DOHH2 (cell line): ENCODE data around the gene VPS13A.

ENCODE experiments used
- H3F3A ChIP-seq: fragments of 200-600 bp; sonication (generic), shearing (Covaris generic); 2 replicates; pipeline ENCODE4 v1.6.0; 2016; ENCODE audit warnings: antibody characterized with exemption, mild to moderate bottlenecking; ENCODE audit not compliant: control insufficient read depth, insufficient read depth
- H3K27ac ChIP-seq: fragments of 200-600 bp; sonication (generic); 2 replicates; pipeline ENCODE4 v1.5.1; 2014; ENCODE audit warnings: low read depth, mild to moderate bottlenecking, low read length, moderate library complexity
- H3K27me3 ChIP-seq: fragments of 200-600 bp; sonication (generic); 2 replicates; pipeline ENCODE4 v1.6.1; 2014; ENCODE audit warnings: mild to moderate bottlenecking, low read length, mixed read lengths; ENCODE audit not compliant: control insufficient read depth
- H3K36me3 ChIP-seq: fragments of 200-600 bp; sonication (generic); 2 replicates; pipeline ENCODE4 v1.6.1; 2014; ENCODE audit warnings: mild to moderate bottlenecking, low read length, moderate library complexity, mixed read lengths; ENCODE audit not compliant: control insufficient read depth
- H3K4me1 ChIP-seq: fragments of 200-600 bp; sonication (generic); 2 replicates; pipeline ENCODE4 v1.6.1; 2014; ENCODE audit warnings: mild to moderate bottlenecking, low read length, mixed read lengths; ENCODE audit not compliant: control insufficient read depth
- H3K4me2 ChIP-seq: fragments of 200-600 bp; sonication (generic); 2 replicates; pipeline ENCODE4 v1.6.0; 2014; ENCODE audit warnings: mild to moderate bottlenecking, low read length, moderate library complexity
- H3K4me3 ChIP-seq: fragments of 200-600 bp; sonication (generic); 2 replicates; pipeline ENCODE4 v1.5.1; 2014; ENCODE audit warnings: mild to moderate bottlenecking, low read length, mixed read lengths
- H3K79me2 ChIP-seq: fragments of 200-600 bp; sonication (generic); 2 replicates; pipeline ENCODE4 v1.6.1; 2014; ENCODE audit warnings: mild to moderate bottlenecking, low read length, mixed read lengths; ENCODE audit not compliant: control insufficient read depth
- H3K9me2 ChIP-seq: fragments of 200-600 bp; sonication (generic); replicated peaks from 2 replicates; pipeline ENCODE4 v1.6.1; 2014; ENCODE audit warnings: mild to moderate bottlenecking, low read length, mixed read lengths; ENCODE audit not compliant: control insufficient read depth
- H3K9me3 ChIP-seq: fragments of 200-600 bp; sonication (generic); 2 replicates; pipeline ENCODE4 v1.6.1; 2014; ENCODE audit warnings: antibody characterized with exemption, low read length, mixed read lengths; ENCODE audit not compliant: control insufficient read depth, insufficient read depth
- H4K20me1 ChIP-seq: fragments of 200-600 bp; sonication (generic); 2 replicates; pipeline ENCODE4 v1.6.0; 2014; ENCODE audit warnings: low read depth, mild to moderate bottlenecking, antibody characterized with exemption, low read length, moderate library complexity; ENCODE audit not compliant: control insufficient read depth, insufficient read depth
- CTCF ChIP-seq: fragments of 200-600 bp; sonication (generic); IDR thresholded peaks from one replicate; pipeline ENCODE4 v1.5.1; 2014; ENCODE audit warnings: antibody characterized with exemption, mild to moderate bottlenecking, low read depth, low read length; ENCODE audit not compliant: poor library complexity, severe bottlenecking
- EZH2phosphoT487 ChIP-seq: fragments of 200-600 bp; sonication (generic); IDR thresholded peaks from 2 replicates; pipeline ENCODE4 v1.6.1; 2017; ENCODE audit warnings: borderline replicate concordance, mild to moderate bottlenecking, antibody characterized with exemption, low read length, moderate library complexity, mixed read lengths

Gene VPS13A

GRCh38 chr9:77454663-77455062 lies 277.3 kb downstream of the VPS13A start:
- H3K4me2 ChIP-seq: no peak overlapping the region
- H3K36me3 ChIP-seq: no peaks in the 10 kb centered on the region
- H3K27ac ChIP-seq: no peak overlapping the region
- H3K4me1 ChIP-seq: no peaks in the 10 kb centered on the region
- H3K27me3 ChIP-seq: peaks cover 7% of the 10 kb centered on the region; the same call in 1 of the 2 replicates
- no peaks in the 10 kb centered on the region for H3F3A ChIP-seq
- no peaks in the 10 kb centered on the region for H3K79me2 ChIP-seq
- no peaks in the 10 kb centered on the region for H3K9me2 ChIP-seq
- TF ChIP-seq CTCF: no peak
- TF ChIP-seq EZH2phosphoT487: no peak
- no peaks in the 10 kb centered on the region for H3K9me3 ChIP-seq
- H4K20me1 ChIP-seq: no peaks in the 10 kb centered on the region
- H3K4me3 ChIP-seq: no peak overlapping the region

- no peaks in the 10 kb centered on the region for H3K9me3 ChIP-seq
- peak; percentile 66 for TF ChIP-seq CTCF
- no peak for TF ChIP-seq EZH2phosphoT487
- no peak overlapping the region for H3K27ac ChIP-seq
- H3K9me2 ChIP-seq: no peaks in the 10 kb centered on the region
- no peak overlapping the region for H3K4me2 ChIP-seq
- no peaks in the 10 kb centered on the region for H4K20me1 ChIP-seq
- no peaks in the 10 kb centered on the region for H3F3A ChIP-seq
- no peak overlapping the region for H3K4me3 ChIP-seq
- no peaks in the 10 kb centered on the region for H3K79me2 ChIP-seq
- no peaks in the 10 kb centered on the region for H3K36me3 ChIP-seq
- no peaks in the 10 kb centered on the region for H3K4me1 ChIP-seq
- peaks cover 7% of the 10 kb centered on the region; the same call in 1 of the 2 replicates for H3K27me3 ChIP-seq
Measured at GRCh38 chr9:77455312-77455927, 278.1 kb downstream of the VPS13A start.

GRCh38 chr9:77456829-77457437 lies 279.6 kb downstream of the VPS13A start:
- no peaks in the 10 kb centered on the region for H4K20me1 ChIP-seq
- no peaks in the 10 kb centered on the region for H3K9me2 ChIP-seq
- no peaks in the 10 kb centered on the region for H3K9me3 ChIP-seq
- H3K4me2 ChIP-seq: no peak overlapping the region
- no peak overlapping the region for H3K27ac ChIP-seq
- H3F3A ChIP-seq: no peaks in the 10 kb centered on the region
- no peaks in the 10 kb centered on the region for H3K4me1 ChIP-seq
- no peaks in the 10 kb centered on the region for H3K36me3 ChIP-seq
- no peaks in the 10 kb centered on the region for H3K79me2 ChIP-seq
- TF ChIP-seq EZH2phosphoT487 (no peak), CTCF (peak; percentile 83)
- H3K4me3 ChIP-seq: no peak overlapping the region
- H3K27me3 ChIP-seq: peaks cover 7% of the 10 kb centered on the region; the same call in 1 of the 2 replicates
